T-cell (primary cell): ENCODE results near the gene C17orf113. TPM values are rescaled to one million over a fixed set of nuclear protein-coding genes. Genes with fewer than 3 reads are reported as not detected.

Experiments used
- ATAC-seq, 4 experiments: fragments of 200-7000 bp in 3 of 4; fragments of 150-1000 bp in 1 of 4; cut with Tn5 transposase; replicated peaks in 1 of 4; 1 replicate in 3 of 4; 2 replicates in 1 of 4; pipeline ENCODE4 v1.10.0; 2021; ENCODE audit warnings: moderate library complexity in 3 of 4, mild to moderate bottlenecking in 2 of 4, moderate number of reproducible peaks in 1 of 4
- CTCF ChIA-PET, 2 donors: fragments of 300-600 bp; sonication (Branson Sonifier 250); formaldehyde crosslinking; loops; one replicate each; lab custom pipeline; 2022; ENCODE audit warnings: antibody characterized with exemption in 2 of 2; lab: Charles Lee
- POLR2A ChIA-PET, 2 donors: fragments of 300-600 bp; sonication (Branson Sonifier 250); formaldehyde crosslinking; loops; one replicate each; lab custom pipeline; 2022; ENCODE audit warnings: antibody characterized with exemption in 2 of 2; lab: Charles Lee
- DNase-seq, 35 experiments: peaks; one replicate each; pipeline versions ENCODE4 v3.0.0 to v3.0.0-alpha.2; 2013 to 2023
- H3K27ac ChIP-seq: one replicate; pipeline ENCODE4 v1.5.1; 2013; ENCODE audit warnings: low read length
- H3K27me3 ChIP-seq, 2 experiments: replicated peaks in 1 of 2; 1 replicate in 1 of 2; 2 replicates in 1 of 2; pipeline versions ENCODE4 v1.6.1 to v1.7.0; 2013; ENCODE audit warnings: low read length in 1 of 2, mixed read lengths in 1 of 2; ENCODE audit not compliant: control insufficient read depth in 2 of 2, insufficient read depth in 2 of 2; ENCODE audit errors: extremely low read depth in 1 of 2
- H3K36me3 ChIP-seq, 2 donors: 1 replicate in 1 of 2; 2 replicates in 1 of 2; pipeline versions ENCODE4 v1.6.1 to v1.7.0; 2013; ENCODE audit warnings: low read length in 1 of 2; ENCODE audit not compliant: control insufficient read depth in 2 of 2, insufficient read depth in 1 of 2; ENCODE audit errors: extremely low read depth in 1 of 2
- H3K4me1 ChIP-seq, 2 experiments: 1 replicate in 1 of 2; 2 replicates in 1 of 2; pipeline versions ENCODE4 v1.6.1 to v1.7.0; 2013; ENCODE audit warnings: low read length in 2 of 2, mixed read lengths in 1 of 2; ENCODE audit not compliant: insufficient read depth in 2 of 2, control insufficient read depth in 1 of 2; ENCODE audit errors: extremely low read depth in 1 of 2
- H3K4me3 ChIP-seq, 2 donors: 1 replicate in 1 of 2; 2 replicates in 1 of 2; pipeline versions ENCODE4 v1.5.1 to v1.7.0; 2013; ENCODE audit warnings: mild to moderate bottlenecking in 2 of 2, low read length in 1 of 2, moderate library complexity in 1 of 2; ENCODE audit not compliant: control insufficient read depth in 1 of 2; ENCODE audit errors: extremely low read depth in 1 of 2
- H3K9me3 ChIP-seq: 2 replicates; pipeline ENCODE4 v1.7.0; 2013
- H3K27ac Mint-ChIP-seq, 2 donors: one replicate each; pipeline ENCODE4 v1.8.0; 2020 to 2021; ENCODE audit warnings: mild to moderate bottlenecking in 2 of 2, mixed read lengths in 2 of 2
- H3K27me3 Mint-ChIP-seq, 2 donors: one replicate each; pipeline ENCODE4 v1.8.0; 2021 to 2022; ENCODE audit warnings: mixed read lengths in 2 of 2
- H3K36me3 Mint-ChIP-seq: one replicate; pipeline ENCODE4 v1.8.0; 2021; ENCODE audit warnings: mixed read lengths
- H3K4me1 Mint-ChIP-seq, 3 donors: one replicate each; pipeline ENCODE4 v1.8.0; 2020 to 2022; ENCODE audit warnings: mixed read lengths in 3 of 3, mild to moderate bottlenecking in 1 of 3
- H3K4me3 Mint-ChIP-seq, 3 donors: one replicate each; pipeline ENCODE4 v1.8.0; 2020 to 2022; ENCODE audit warnings: mild to moderate bottlenecking in 3 of 3, mixed read lengths in 3 of 3, moderate library complexity in 3 of 3
- H3K9me3 Mint-ChIP-seq, 3 donors: one replicate each; pipeline ENCODE4 v1.8.0; 2020 to 2022; ENCODE audit warnings: mixed read lengths in 3 of 3
- WGBS: methylation state at CpG from one replicate; pipeline ENCODE4 v1.1.5; 2013; ENCODE audit warnings: missing lambda C conversion rate; ENCODE audit not compliant: insufficient coverage; 5-methylcytosine and 5-hydroxymethylcytosine counted together
- total RNA-seq, 35 experiments: library from RNA in 6 of 35; stranded (reverse) in 6 of 35; fragments of 120-200 nt in 1 of 35; gene quantifications; one replicate each; pipeline versions ENCODE4 v1.2.1 to v1.2.4 and lab custom pipeline; 2013 to 2026

Gene C17orf113
- total RNA-seq, 5 donors from 2014 or later (not counting 1 experiment from before 2014, with no cell fraction given) = 0.35 to 1.1 (median 0.89) TPM

DNA sequence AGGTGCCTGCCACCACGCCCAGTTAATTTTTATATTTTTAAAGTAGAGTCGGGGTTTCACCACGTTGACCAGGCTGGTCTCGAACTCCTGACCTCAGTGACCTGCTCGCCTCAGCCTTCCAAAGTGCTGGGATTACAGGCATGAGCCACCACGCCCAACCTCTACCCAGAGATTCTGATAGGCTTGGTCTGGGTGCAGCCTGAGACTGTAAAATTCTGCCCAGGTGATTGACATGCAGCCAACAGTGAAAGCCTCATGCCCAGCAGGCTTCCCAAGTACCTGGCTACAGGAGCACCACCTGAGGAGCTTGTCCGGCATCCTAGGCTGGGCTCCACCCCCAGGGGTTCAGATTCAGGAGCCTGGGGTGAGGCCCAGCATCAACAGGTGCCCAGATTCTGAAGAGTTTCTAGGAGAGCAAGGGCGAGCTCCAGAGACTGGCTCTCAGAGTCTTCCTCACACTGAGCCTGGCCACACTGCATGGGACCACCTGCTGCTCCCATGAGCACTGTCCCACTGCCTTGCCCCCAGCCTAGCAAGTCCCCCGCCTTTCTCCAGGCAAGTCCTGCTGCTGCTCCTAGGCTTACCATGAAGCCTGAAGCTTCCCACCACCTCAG, 31.2 kb upstream of the C17orf113 start:
- H3K4me1 ChIP-seq = no peaks in the 10 kb centered on the region
- no peak overlapping the region for H3K27ac ChIP-seq
- H3K27ac Mint-ChIP-seq = no peak overlapping the region
- no peaks in the 10 kb centered on the region for H3K9me3 ChIP-seq
- 71% methylated on average over 9 of the region's 9 CpGs for WGBS
- no peaks in the 10 kb centered on the region for H3K36me3 ChIP-seq
- H3K4me3 ChIP-seq = no peak overlapping the region
- no peaks in the 10 kb centered on the region for H3K36me3 Mint-ChIP-seq
- DNase-seq (no peak), ATAC-seq (no peak)
- no peak overlapping the region for H3K4me3 Mint-ChIP-seq
- no peaks in the 10 kb centered on the region for H3K9me3 Mint-ChIP-seq
- no peaks in the 10 kb centered on the region for H3K27me3 Mint-ChIP-seq
- ChIA-PET CTCF (no interaction called here), POLR2A (interaction anchor here in 1 of 2 donors (0.5 kb wide), 1 partner anchor 58 kb away, joined by 3 read pairs; no protein-coding TSS in a partner anchor)
- peaks cover 0 to 24% of the 10 kb centered on the region in 2 experiments for H3K27me3 ChIP-seq
- no peaks in the 10 kb centered on the region for H3K4me1 Mint-ChIP-seq

- Histone ChIP-seq H3K4me1 (no peaks in the 10 kb centered on the region), H3K36me3 (no peaks in the 10 kb centered on the region), H3K4me3 (no peak overlapping the region), H3K27me3 (peaks cover 0 to 21% of the 10 kb centered on the region in 2 experiments), H3K27ac (no peak overlapping the region), H3K9me3 (no peaks in the 10 kb centered on the region)
- WGBS = no CpG with 5 or more reads among the region's 2 CpGs
- CTCF ChIA-PET = interaction anchor here in 1 of 2 donors (0.7 kb wide), 1 partner anchor 40 kb away, joined by 3 read pairs; no protein-coding TSS in a partner anchor
- no peaks in the 10 kb centered on the region for H3K4me1 Mint-ChIP-seq
- no peaks in the 10 kb centered on the region for H3K36me3 Mint-ChIP-seq
- no peaks in the 10 kb centered on the region for H3K9me3 Mint-ChIP-seq
- DNase-seq = no peak
- no peak overlapping the region for H3K4me3 Mint-ChIP-seq
- peaks cover 3 to 5% of the 10 kb centered on the region in 2 donors for H3K27me3 Mint-ChIP-seq
- POLR2A ChIA-PET = no interaction called here
- ATAC-seq = no peak
- no peak overlapping the region for H3K27ac Mint-ChIP-seq
Measured at GRCh38 chr17:42079541-42079940, 29.1 kb upstream of the C17orf113 start.

DNA sequence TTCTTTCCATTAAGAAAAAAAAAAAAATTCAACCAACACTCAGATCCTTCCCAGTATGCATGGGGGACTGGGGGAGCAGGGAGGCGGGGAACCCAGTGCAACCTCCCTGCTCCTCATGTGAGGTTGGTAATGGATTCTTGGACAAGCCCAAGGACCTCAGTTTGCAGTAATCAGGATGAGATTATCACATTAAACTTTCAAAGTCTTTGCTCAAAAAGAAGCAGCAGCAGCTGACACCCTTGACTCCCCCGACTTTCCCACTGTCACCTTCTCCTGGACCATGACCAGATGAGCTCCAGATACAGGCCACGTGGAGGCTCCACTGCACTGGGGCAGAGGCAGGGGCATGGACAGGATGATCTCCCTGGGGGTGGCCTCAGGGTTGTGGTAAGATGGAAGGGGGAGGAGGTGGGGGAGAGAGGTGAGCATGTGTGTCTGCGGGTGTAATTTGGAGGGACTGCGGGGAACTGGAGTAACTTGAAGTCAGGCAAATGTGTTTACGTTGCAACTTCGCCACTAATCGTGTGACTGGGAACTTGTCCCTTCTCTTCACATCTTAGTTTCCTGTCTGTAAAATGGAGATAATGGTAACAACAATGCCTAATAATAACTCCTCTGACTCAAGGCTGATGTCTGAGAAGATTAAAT, 28.1 kb upstream of the C17orf113 start:
- Mint-ChIP-seq H3K9me3 (no peaks in the 10 kb centered on the region), H3K4me1 (no peaks in the 10 kb centered on the region), H3K27ac (no peak overlapping the region), H3K4me3 (no peak overlapping the region), H3K36me3 (no peaks in the 10 kb centered on the region), H3K27me3 (peaks cover 3 to 11% of the 10 kb centered on the region in 2 donors)
- Histone ChIP-seq H3K4me1 (no peaks in the 10 kb centered on the region), H3K27me3 (peaks cover 0 to 24% of the 10 kb centered on the region in 2 experiments), H3K27ac (no peak overlapping the region), H3K36me3 (no peaks in the 10 kb centered on the region), H3K4me3 (no peak overlapping the region), H3K9me3 (no peaks in the 10 kb centered on the region)
- POLR2A ChIA-PET = no interaction called here
- ATAC-seq (no peak), DNase-seq (no peak)
- 80% methylated on average over 1 of the region's 8 CpGs for WGBS
- CTCF ChIA-PET = no interaction called here

GRCh38 chr17:42077755-42078154, 27.4 kb upstream of the C17orf113 start:
- peaks cover 3 to 19% of the 10 kb centered on the region in 2 donors for H3K27me3 Mint-ChIP-seq
- no peaks in the 10 kb centered on the region for H3K9me3 ChIP-seq
- ChIA-PET CTCF (no interaction called here), POLR2A (interaction anchor here in 1 of 2 donors (0.5 kb wide), 1 partner anchor 128 kb away, joined by 3 read pairs; no protein-coding TSS in a partner anchor)
- H3K27ac ChIP-seq = no peak overlapping the region
- no peak overlapping the region for H3K4me3 ChIP-seq
- H3K36me3 ChIP-seq = no peaks in the 10 kb centered on the region
- peaks cover 1 to 7% (median 2%) of the 10 kb centered on the region in 3 donors for H3K4me1 Mint-ChIP-seq
- DNase-seq = no peak
- H3K36me3 Mint-ChIP-seq = no peaks in the 10 kb centered on the region
- H3K9me3 Mint-ChIP-seq = no peaks in the 10 kb centered on the region
- ATAC-seq = no peak
- H3K4me1 ChIP-seq = peaks cover 0 to 2% of the 10 kb centered on the region in 2 experiments
- no peak overlapping the region for H3K27ac Mint-ChIP-seq
- H3K4me3 Mint-ChIP-seq = no peak overlapping the region
- 67% methylated on average over 1 of the region's 5 CpGs for WGBS
- H3K27me3 ChIP-seq = peaks cover 0 to 32% of the 10 kb centered on the region in 2 experiments

GRCh38 chr17:42076797-42077559, 26.6 kb upstream of the C17orf113 start:
- Mint-ChIP-seq H3K4me1 (peaks cover 2 to 7% (median 4%) of the 10 kb centered on the region in 3 donors), H3K36me3 (no peaks in the 10 kb centered on the region), H3K4me3 (no peak overlapping the region), H3K9me3 (no peaks in the 10 kb centered on the region), H3K27ac (no peak overlapping the region), H3K27me3 (peaks cover 3 to 21% of the 10 kb centered on the region in 2 donors)
- H3K4me1 ChIP-seq = peaks cover 2 to 8% of the 10 kb centered on the region in 2 experiments
- no peaks in the 10 kb centered on the region for H3K9me3 ChIP-seq
- H3K4me3 ChIP-seq = no peak overlapping the region
- DNase-seq (no peak), ATAC-seq (no peak)
- no peak overlapping the region for H3K27ac ChIP-seq
- POLR2A ChIA-PET = no interaction called here
- WGBS = 100% methylated on average over 1 of the region's 4 CpGs
- CTCF ChIA-PET = interaction anchor here in 1 of 2 donors (0.6 kb wide), 1 partner anchor 16 kb away, joined by 3 read pairs; no protein-coding TSS in a partner anchor
- H3K36me3 ChIP-seq = no peaks in the 10 kb centered on the region
- peaks cover 0 to 34% of the 10 kb centered on the region in 2 experiments for H3K27me3 ChIP-seq

GRCh38 chr17:42075789-42076188, 25.4 kb upstream of the C17orf113 start:
- H3K9me3 ChIP-seq = no peaks in the 10 kb centered on the region
- no peak overlapping the region for H3K27ac Mint-ChIP-seq
- ATAC-seq = no peak
- peaks cover 3 to 31% of the 10 kb centered on the region in 2 donors for H3K27me3 Mint-ChIP-seq
- ChIA-PET CTCF (no interaction called here), POLR2A (no interaction called here)
- no peak overlapping the region for H3K4me3 Mint-ChIP-seq
- no peaks in the 10 kb centered on the region for H3K36me3 Mint-ChIP-seq
- H3K4me3 ChIP-seq = no peak overlapping the region
- peaks cover 6 to 7% (median 7%) of the 10 kb centered on the region in 3 donors for H3K4me1 Mint-ChIP-seq
- no peaks in the 10 kb centered on the region for H3K9me3 Mint-ChIP-seq
- H3K27ac ChIP-seq = no peak overlapping the region
- no peaks in the 10 kb centered on the region for H3K36me3 ChIP-seq
- H3K4me1 ChIP-seq = peaks cover 2 to 14% of the 10 kb centered on the region in 2 experiments
- peaks cover 0 to 46% of the 10 kb centered on the region in 2 experiments for H3K27me3 ChIP-seq
- WGBS = 84% methylated on average over 5 of the region's 6 CpGs
- DNase-seq = no peak
